NB4 (cell line): ENCODE results near the gene DNAAF5.

Source experiments
- TF ChIP-seq, protein P1 (sequence below): IDR thresholded peaks from one replicate; pipeline ENCODE4 v1.5.1; 2012; ENCODE audit warnings: low read depth, low read length
- TF ChIP-seq, protein P2 (sequence below): IDR thresholded peaks from 2 replicates; pipeline ENCODE4 v1.6.1; 2011; ENCODE audit warnings: low read depth, low read length

DNA sequence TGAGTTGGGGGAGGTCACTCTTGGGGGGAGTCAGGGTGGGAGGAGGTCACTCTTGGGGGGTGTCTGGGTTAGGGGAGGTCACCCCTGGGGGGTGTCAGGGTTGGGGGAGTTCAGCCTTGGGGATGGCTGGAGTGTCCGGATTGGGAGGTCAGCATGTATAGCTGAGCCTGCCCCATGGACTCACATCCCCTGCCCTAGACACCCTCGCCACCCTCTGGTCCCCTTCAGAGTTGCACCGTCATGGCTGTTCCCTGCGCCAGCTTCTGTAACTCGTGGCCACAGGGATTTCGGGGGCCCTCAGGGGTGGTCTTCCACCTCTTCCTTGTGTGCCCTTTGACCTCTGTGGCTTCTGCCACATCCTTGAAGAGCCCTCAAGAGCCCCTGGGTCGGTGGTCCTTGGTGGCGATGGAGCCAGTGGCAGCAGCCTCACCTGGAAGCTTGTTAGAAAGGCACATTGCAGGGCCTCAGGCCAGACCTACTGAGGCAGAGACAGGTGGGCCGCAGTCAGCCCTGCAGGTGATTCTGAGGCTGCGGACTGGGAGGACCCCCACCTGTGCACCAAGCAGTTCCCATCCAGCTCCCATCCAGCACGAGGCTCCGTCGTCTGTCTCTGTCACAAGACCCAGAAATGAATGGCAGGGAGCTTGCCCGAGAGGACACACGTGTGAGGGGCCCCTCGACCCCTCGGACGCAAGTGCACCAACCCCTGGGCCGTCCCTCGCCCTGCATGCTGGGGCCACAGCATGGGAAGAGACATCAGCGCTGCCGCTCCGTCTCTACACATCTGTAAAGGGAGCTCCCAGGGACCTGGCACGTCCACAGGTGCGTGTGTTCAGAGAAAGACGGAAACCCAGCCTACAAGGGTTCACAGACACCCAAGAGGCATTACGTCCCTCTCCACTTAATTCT lies 61.1 kb downstream of the DNAAF5 start:
- TF ChIP-seq, protein P1, sequence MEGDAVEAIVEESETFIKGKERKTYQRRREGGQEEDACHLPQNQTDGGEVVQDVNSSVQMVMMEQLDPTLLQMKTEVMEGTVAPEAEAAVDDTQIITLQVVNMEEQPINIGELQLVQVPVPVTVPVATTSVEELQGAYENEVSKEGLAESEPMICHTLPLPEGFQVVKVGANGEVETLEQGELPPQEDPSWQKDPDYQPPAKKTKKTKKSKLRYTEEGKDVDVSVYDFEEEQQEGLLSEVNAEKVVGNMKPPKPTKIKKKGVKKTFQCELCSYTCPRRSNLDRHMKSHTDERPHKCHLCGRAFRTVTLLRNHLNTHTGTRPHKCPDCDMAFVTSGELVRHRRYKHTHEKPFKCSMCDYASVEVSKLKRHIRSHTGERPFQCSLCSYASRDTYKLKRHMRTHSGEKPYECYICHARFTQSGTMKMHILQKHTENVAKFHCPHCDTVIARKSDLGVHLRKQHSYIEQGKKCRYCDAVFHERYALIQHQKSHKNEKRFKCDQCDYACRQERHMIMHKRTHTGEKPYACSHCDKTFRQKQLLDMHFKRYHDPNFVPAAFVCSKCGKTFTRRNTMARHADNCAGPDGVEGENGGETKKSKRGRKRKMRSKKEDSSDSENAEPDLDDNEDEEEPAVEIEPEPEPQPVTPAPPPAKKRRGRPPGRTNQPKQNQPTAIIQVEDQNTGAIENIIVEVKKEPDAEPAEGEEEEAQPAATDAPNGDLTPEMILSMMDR, result no peak
- TF ChIP-seq, protein P2, sequence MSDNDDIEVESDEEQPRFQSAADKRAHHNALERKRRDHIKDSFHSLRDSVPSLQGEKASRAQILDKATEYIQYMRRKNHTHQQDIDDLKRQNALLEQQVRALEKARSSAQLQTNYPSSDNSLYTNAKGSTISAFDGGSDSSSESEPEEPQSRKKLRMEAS, result no peak
